ENCODE results near the gene JMJD8. TPM values are rescaled to one million over a fixed set of nuclear protein-coding genes. Genes with fewer than 3 reads are reported as not detected.

Gene JMJD8
- total and polyA plus RNA-seq, 7 donors, result 19.1 to 63.5 (median 25.5) TPM

DNA sequence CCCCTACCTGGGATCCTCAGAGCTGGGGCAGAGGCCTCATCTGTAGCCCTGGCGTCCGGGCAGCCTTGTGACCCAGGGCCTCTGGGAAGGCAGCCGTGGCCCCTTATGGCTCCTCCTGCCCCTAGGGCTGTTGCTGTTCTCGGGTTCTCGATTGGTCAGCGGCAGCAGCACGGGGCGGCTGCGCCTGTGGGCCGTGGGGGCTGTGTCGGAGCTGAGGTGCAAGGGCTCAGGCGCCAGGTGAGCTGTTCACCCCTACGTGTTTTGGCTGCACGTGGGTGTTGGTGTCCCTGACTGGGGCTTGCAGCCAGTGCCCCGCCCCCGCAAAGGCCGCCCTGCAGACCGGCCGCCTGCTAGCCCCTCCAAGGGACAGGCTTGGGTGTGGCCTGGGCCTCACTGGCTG, 22.0 kb downstream of the JMJD8 start:
- no peak overlapping the region for H3K4me3 ChIP-seq
- 91 to 95% (median 93%) methylated on average over 14 to 19 of the region's 19 CpGs for WGBS, 3 donors
- peaks cover 12% of the 10 kb centered on the region for H3K4me1 ChIP-seq
- DNase-seq (no peak), ATAC-seq (no peak)
- intact Hi-C loops (cut with DNase I), result no loop called here
- peak overlapping the region; percentile 68 for H3K27ac ChIP-seq
- TF ChIP-seq, protein P1, sequence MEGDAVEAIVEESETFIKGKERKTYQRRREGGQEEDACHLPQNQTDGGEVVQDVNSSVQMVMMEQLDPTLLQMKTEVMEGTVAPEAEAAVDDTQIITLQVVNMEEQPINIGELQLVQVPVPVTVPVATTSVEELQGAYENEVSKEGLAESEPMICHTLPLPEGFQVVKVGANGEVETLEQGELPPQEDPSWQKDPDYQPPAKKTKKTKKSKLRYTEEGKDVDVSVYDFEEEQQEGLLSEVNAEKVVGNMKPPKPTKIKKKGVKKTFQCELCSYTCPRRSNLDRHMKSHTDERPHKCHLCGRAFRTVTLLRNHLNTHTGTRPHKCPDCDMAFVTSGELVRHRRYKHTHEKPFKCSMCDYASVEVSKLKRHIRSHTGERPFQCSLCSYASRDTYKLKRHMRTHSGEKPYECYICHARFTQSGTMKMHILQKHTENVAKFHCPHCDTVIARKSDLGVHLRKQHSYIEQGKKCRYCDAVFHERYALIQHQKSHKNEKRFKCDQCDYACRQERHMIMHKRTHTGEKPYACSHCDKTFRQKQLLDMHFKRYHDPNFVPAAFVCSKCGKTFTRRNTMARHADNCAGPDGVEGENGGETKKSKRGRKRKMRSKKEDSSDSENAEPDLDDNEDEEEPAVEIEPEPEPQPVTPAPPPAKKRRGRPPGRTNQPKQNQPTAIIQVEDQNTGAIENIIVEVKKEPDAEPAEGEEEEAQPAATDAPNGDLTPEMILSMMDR (IDR thresholded peaks at IDR 0.05), result no peak
- no peaks in the 10 kb centered on the region for H3K9me3 ChIP-seq
- no peaks in the 10 kb centered on the region for H3K36me3 ChIP-seq (ENCODE audit: insufficient read depth in 1 of 2, low read depth in 1 of 2)
- H3K27me3 ChIP-seq (ENCODE audit: insufficient read depth in 3 of 3, low read length in 2 of 3), result no peaks in the 10 kb centered on the region

DNA sequence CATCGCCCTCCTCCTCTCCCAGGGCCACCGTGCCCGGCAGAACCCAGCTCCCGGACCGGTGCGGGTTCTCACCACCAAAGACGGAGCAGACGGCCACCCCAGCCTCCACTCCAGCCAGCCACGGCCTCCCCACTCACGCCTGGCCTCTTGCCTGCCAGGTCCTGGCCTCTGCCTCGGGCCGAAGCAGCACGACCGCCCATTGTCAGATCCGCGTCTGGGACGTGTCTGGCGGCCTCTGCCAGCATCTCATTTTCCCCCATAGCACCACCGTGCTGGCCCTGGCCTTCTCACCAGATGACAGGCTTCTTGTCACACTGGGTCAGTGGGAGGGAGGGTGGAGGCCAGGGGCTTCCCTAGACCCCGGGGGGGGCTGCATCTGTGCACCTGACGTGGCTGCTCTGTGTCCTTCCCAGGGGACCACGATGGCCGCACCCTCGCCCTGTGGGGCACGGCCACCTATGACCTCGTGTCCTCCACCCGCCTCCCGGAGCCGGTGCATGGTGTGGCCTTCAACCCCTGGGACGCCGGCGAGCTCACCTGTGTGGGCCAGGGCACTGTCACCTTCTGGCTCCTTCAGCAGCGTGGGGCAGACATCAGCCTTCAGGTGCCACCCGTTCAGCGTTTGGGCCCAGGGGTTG, 22.8 kb downstream of the JMJD8 start:
- Histone ChIP-seq H3K36me3 (ENCODE audit: insufficient read depth in 1 of 2, low read depth in 1 of 2) (no peaks in the 10 kb centered on the region), H3K27ac (peak overlapping the region; percentile 68), H3K9me3 (no peaks in the 10 kb centered on the region), H3K4me1 (peaks cover 11% of the 10 kb centered on the region), H3K27me3 (ENCODE audit: insufficient read depth in 3 of 3, low read length in 2 of 3) (no peaks in the 10 kb centered on the region), H3K4me3 (peak overlapping the region; percentile 46)
- ATAC-seq (peak; percentile 2 to 7 (median 6)), DNase-seq (no peak)
- TF ChIP-seq, protein P1 (IDR thresholded peaks at IDR 0.05), result no peak
- intact Hi-C loops (cut with DNase I), result loop anchor here in 1 of 2 donors (2.0 kb wide), 1 partner anchor 79 kb away; no protein-coding TSS in a partner anchor
- 43 to 62% (median 46%) methylated on average over 33 to 35 of the region's 35 CpGs for WGBS, 3 donors

DNA sequence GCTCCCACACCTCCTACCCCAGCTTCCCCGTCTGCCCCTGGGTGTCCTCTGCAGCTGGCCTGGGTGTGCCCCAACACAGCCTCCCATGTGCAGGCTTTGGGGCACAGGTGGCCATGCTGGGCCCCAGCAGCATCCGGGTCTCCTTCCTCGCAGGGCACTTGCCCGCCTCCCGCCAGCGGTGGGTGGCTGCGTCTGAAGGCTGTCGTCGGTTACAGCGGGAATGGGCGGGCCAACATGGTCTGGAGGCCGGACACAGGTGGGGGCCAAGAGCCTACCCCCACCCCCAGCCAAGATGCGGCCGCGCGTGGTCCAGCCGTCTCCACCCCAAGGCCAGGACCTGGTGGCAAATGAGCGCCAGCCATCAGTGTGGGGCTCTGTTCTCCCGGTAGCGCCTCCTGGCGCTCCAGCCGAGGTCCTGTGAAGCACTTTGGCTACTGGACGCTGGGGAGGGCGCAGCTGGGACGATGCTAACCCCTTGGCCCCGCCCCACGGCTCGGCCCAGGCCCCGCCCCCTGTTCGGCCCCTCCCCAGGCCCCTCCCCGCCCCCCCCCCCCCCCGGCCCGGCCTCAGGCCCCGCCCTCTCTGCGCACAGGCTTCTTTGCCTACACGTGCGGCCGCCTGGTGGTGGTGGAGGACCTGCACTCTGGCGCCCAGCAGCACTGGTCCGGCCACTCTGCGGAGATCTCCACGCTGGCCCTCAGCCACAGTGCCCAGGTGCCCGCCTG, 23.5 kb downstream of the JMJD8 start:
- WGBS, 3 donors, result 8 to 27% (median 13%) methylated on average over 17 to 39 of the region's 43 CpGs
- no peaks in the 10 kb centered on the region for H3K9me3 ChIP-seq
- DNase-seq, result peak; percentile 93 to 96
- intact Hi-C loops (cut with DNase I), result loop anchor here in 1 of 2 donors (2.0 kb wide), 1 partner anchor 78 kb away; no protein-coding TSS in a partner anchor
- peaks cover 11% of the 10 kb centered on the region for H3K4me1 ChIP-seq
- TF ChIP-seq, protein P1 (IDR thresholded peaks at IDR 0.05), result peak; percentile 47
- peak overlapping the region; percentile 46 for H3K4me3 ChIP-seq
- H3K27me3 ChIP-seq (ENCODE audit: insufficient read depth in 3 of 3, low read length in 2 of 3), result no peaks in the 10 kb centered on the region
- H3K27ac ChIP-seq, result peak overlapping the region; percentile 68
- peaks cover 0 to 3% of the 10 kb centered on the region in 2 donors for H3K36me3 ChIP-seq (ENCODE audit: insufficient read depth in 1 of 2, low read depth in 1 of 2)
- peak; percentile 85 to 93 (median 88) for ATAC-seq

DNA sequence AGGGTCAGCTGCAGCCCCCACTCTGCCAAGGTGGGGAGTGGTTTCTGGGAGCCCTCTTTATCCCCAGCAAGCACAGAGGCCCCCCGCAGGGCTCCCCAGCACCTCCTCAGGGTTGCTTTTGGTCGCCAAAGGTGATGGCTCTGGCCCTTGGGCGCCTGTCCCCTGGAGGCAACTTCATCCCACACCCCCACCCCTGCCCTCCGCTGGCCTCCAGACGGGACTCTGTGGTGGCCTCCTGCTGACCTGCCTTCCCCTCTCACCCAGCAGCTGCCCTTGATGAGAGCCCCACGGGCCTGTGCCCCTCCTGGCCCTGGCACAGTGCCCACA, 24.0 kb downstream of the JMJD8 start:
- peaks cover 0 to 6% of the 10 kb centered on the region in 2 donors for H3K36me3 ChIP-seq (ENCODE audit: insufficient read depth in 1 of 2, low read depth in 1 of 2)
- 58 to 62% (median 59%) methylated on average over 5 to 6 of the region's 6 CpGs for WGBS, 3 donors
- peaks cover 11% of the 10 kb centered on the region for H3K4me1 ChIP-seq
- peak overlapping the region; percentile 20 for H3K4me3 ChIP-seq
- TF ChIP-seq, protein P1 (IDR thresholded peaks at IDR 0.05), result no peak
- ATAC-seq (peak in 1 of 4 donors; percentile 1), DNase-seq (no peak)
- no peaks in the 10 kb centered on the region for H3K27me3 ChIP-seq (ENCODE audit: insufficient read depth in 3 of 3, low read length in 2 of 3)
- no peaks in the 10 kb centered on the region for H3K9me3 ChIP-seq
- H3K27ac ChIP-seq, result peak overlapping the region; percentile 4
- intact Hi-C loops (cut with DNase I), result loop anchor here in 1 of 2 donors (2.0 kb wide), 1 partner anchor 77 kb away; no protein-coding TSS in a partner anchor

Data from psoas muscle (tissue), 8 donors.